AG04449 (cell line): Measurements from ENCODE around the gene THTPA.

ENCODE experiments used
- CTCF ChIA-PET: fragments of 350-600 bp; formaldehyde crosslinking; extraction: SDS; loops from one replicate; lab custom pipeline; 2021; ENCODE audit warnings: antibody characterized with exemption; lab: Yijun Ruan, JAX
- POLR2A ChIA-PET: fragments of 400-600, 350-600 bp; formaldehyde crosslinking; extraction: SDS; loops from one replicate; lab custom pipeline; 2020; ENCODE audit warnings: antibody characterized with exemption, inconsistent platforms; lab: Yijun Ruan, JAX
- DNase-seq: peaks from one replicate; pipeline ENCODE4 v3.0.0-alpha.2; 2010; ENCODE audit warnings: low read depth, low spot score
- H3K4me3 ChIP-seq: 2 replicates; pipeline ENCODE4 v1.5.1; 2011; ENCODE audit warnings: low read depth, mild to moderate bottlenecking, control low read depth, low read length
- CTCF ChIP-seq: IDR thresholded peaks from one replicate; pipeline ENCODE4 v1.5.1; 2011; ENCODE audit warnings: mild to moderate bottlenecking, moderate library complexity, low read length, control low read depth, inconsistent platforms; ENCODE audit not compliant: insufficient read depth; ENCODE audit errors: missing control alignments

The THTPA gene

GRCh38 chr14:23566778-23567185 lies 10.7 kb downstream of the THTPA start:
- peak overlapping the region; percentile 64 for H3K4me3 ChIP-seq
- ChIA-PET CTCF (interaction anchor here (0.6 to 19.3 kb wide), 9 partner anchors 8 to 388 kb away, joined by 3 to 910 read pairs (median 6); partner anchors contain the start of gene THTPA), POLR2A (interaction anchor here (1.7 kb wide), 1 partner anchor 11 kb away, joined by 5 read pairs; the partner anchor contains the start of gene THTPA)
- TF ChIP-seq CTCF = peak; percentile 31
- no peak for DNase-seq

GRCh38 chr14:23567186-23568020 lies 11.3 kb downstream of the THTPA start, which contains the start of gene AP1G2:
AP1G2 (minus strand) TSS chr14:23567791; CDS start chr14:23567314, 477 bp downstream.
- TF ChIP-seq CTCF = no peak
- POLR2A ChIA-PET = interaction anchor here (1.7 kb wide), 1 partner anchor 12 kb away, joined by 5 read pairs; the partner anchor contains the start of gene THTPA
- DNase-seq = no peak
- CTCF ChIA-PET = interaction anchor here (0.6 to 19.3 kb wide), 10 partner anchors 8 to 387 kb away, joined by 3 to 910 read pairs (median 6); partner anchors contain the start of gene THTPA
- H3K4me3 ChIP-seq = peak within 1 kb of the TSS; percentile 64

- POLR2A ChIA-PET = interaction anchor here (1.7 kb wide), 1 partner anchor 12 kb away, joined by 5 read pairs; the partner anchor contains the start of gene THTPA
Measured at GRCh38 chr14:23568021-23568599, 12.0 kb downstream of the THTPA start.

GRCh38 chr14:23568600-23569331 lies 12.7 kb downstream of the THTPA start:
- DNase-seq = no peak
- ChIA-PET CTCF (interaction anchor here (1.0 to 19.3 kb wide), 4 partner anchors 9 to 342 kb away, joined by 3 to 910 read pairs (median 10); no protein-coding TSS in a partner anchor), POLR2A (no interaction called here)
- H3K4me3 ChIP-seq = no peak overlapping the region
- peak; percentile 27 for TF ChIP-seq CTCF

More at GRCh38 chr14:23568021-23568599, 12.0 kb downstream of the THTPA start:
- CTCF ChIA-PET = interaction anchor here (1.1 to 19.3 kb wide), 5 partner anchors 9 to 343 kb away, joined by 3 to 910 read pairs (median 8); partner anchors contain the start of gene THTPA
- DNase-seq = no peak
- H3K4me3 ChIP-seq = no peak overlapping the region
- TF ChIP-seq CTCF = no peak

- POLR2A ChIA-PET = no interaction called here
- CTCF ChIA-PET = interaction anchor here (1.0 to 19.3 kb wide), 4 partner anchors 10 to 341 kb away, joined by 3 to 910 read pairs (median 10); no protein-coding TSS in a partner anchor
- no peak overlapping the region for H3K4me3 ChIP-seq
- no peak for TF ChIP-seq CTCF
- no peak for DNase-seq
Measured at GRCh38 chr14:23569443-23570151, 13.5 kb downstream of the THTPA start.
